ENCODE measurements around the gene RTKN.

DNA sequence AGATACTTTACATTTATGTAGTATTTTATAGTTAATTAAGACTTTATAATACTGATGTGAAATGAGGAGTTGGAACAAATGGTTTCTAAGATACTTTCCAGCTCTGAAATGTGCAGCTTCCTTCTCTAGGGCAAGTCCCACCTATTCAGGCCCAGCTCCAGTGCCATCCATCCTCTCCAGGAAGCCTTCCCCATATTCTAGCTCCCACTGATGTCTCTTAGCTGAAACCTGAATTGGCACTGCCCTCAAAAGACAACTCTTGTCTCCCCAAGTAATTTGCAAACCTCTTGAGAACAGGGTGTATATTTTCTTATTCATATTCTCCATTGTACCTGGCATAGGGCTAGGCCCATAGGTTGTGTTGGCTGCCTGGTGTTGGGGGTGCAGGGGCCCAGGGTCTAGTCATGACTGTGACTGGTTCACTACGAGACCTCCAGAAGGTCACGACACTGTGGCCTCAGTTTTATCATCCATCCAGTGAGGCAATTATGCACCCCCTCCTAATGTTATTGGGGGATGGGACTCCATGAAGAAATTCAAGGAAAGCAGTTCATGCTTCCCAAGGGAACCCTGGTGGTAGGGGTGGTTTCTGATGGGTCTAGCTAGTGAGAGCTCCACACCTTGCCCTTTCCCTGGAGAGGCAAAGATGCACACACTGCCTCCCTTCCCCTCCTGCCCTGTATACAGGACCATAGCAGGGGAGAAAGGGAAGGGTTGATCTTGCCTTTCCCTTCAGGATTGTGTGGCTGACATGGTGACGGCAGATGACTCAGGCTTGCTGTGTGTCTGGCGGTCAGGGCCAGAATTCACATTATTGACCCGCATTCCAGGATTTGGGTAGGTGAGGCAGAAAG is 17.4 kb downstream of the RTKN start:
- no peak for TF ChIP-seq CTCF (conservative IDR thresholded peaks at IDR 0.05 in 1 of 2, IDR thresholded peaks at IDR 0.05 in 1 of 2; ENCODE audit: extremely low read depth in 1 of 2, insufficient read depth in 1 of 2, low read depth in 1 of 2, low read length in 2 of 2)
- no peak for TF ChIP-seq EZH2 (IDR thresholded peaks at IDR 0.05; ENCODE audit: borderline replicate concordance, low read length)
